Hepatocyte (in vitro differentiated cells): ENCODE results near the gene SMYD1. TPM values are rescaled to one million over a fixed set of nuclear protein-coding genes. Genes with fewer than 3 reads are reported as not detected.

Experiments used
- DNase-seq: peaks from one replicate; pipeline ENCODE4 v3.0.0-alpha.2; 2016; ENCODE audit warnings: low spot score
- H2AFZ ChIP-seq: fragments of 200-600 bp; sonication (generic); 2 replicates; pipeline ENCODE4 v1.6.0; 2016; ENCODE audit warnings: antibody characterized with exemption, mild to moderate bottlenecking
- H3K27ac ChIP-seq: fragments of 200-600 bp; sonication (generic); 2 replicates; pipeline ENCODE4 v1.5.1; 2016; ENCODE audit warnings: mild to moderate bottlenecking
- H3K27me3 ChIP-seq: fragments of 200-600 bp; sonication (generic); 2 replicates; pipeline ENCODE4 v1.6.1; 2016
- H3K36me3 ChIP-seq: fragments of 200-600 bp; sonication (generic); replicated peaks from 2 replicates; pipeline ENCODE4 v1.5.1; 2016; ENCODE audit warnings: low read depth; ENCODE audit not compliant: insufficient read depth
- H3K4me1 ChIP-seq: fragments of 200-600 bp; sonication (generic); 2 replicates; pipeline ENCODE4 v1.5.1; 2016; ENCODE audit warnings: mild to moderate bottlenecking, moderate library complexity; ENCODE audit not compliant: insufficient read depth
- H3K4me2 ChIP-seq: fragments of 200-600 bp; sonication (generic); 2 replicates; pipeline ENCODE4 v1.6.0; 2016
- H3K4me3 ChIP-seq: fragments of 200-600 bp; sonication (generic); 2 replicates; pipeline ENCODE4 v1.5.1; 2016; ENCODE audit warnings: mild to moderate bottlenecking
- H3K79me2 ChIP-seq: fragments of 200-600 bp; sonication (generic); 2 replicates; pipeline ENCODE4 v1.6.0; 2017; ENCODE audit warnings: mild to moderate bottlenecking
- H3K9me2 ChIP-seq: fragments of 200-600 bp; sonication (generic); replicated peaks from 2 replicates; pipeline ENCODE4 v1.6.0; 2017; ENCODE audit warnings: mild to moderate bottlenecking; ENCODE audit not compliant: insufficient read depth
- H3K9me3 ChIP-seq: fragments of 200-600 bp; sonication (generic); 2 replicates; pipeline ENCODE4 v1.5.1; 2016; ENCODE audit warnings: low read depth, mild to moderate bottlenecking
- H4K20me1 ChIP-seq: fragments of 200-600 bp; sonication (generic); 2 replicates; pipeline ENCODE4 v1.6.0; 2016; ENCODE audit warnings: mild to moderate bottlenecking; ENCODE audit not compliant: insufficient read depth, poor library complexity, severe bottlenecking
- EZH2 ChIP-seq: fragments of 200-600 bp; sonication (generic); IDR thresholded peaks from 2 replicates; pipeline ENCODE4 v1.6.1; 2016; ENCODE audit warnings: antibody characterized with exemption, mild to moderate bottlenecking, borderline replicate concordance
- EZH2phosphoT487 ChIP-seq: fragments of 200-600 bp; sonication (generic); IDR thresholded peaks from one replicate; pipeline ENCODE4 v1.6.1; 2018; ENCODE audit warnings: antibody characterized with exemption, mild to moderate bottlenecking, low read depth, moderate library complexity; ENCODE audit not compliant: unreplicated experiment, severe bottlenecking
- WGBS: methylation state at CpG from one replicate; pipeline ENCODE4 v1.1.6; 2016; ENCODE audit warnings: low lambda C conversion rate; ENCODE audit errors: missing lambda C conversion rate; 5-methylcytosine and 5-hydroxymethylcytosine counted together
- polyA plus RNA-seq: library from polyadenylated mRNA; unstranded; fragments of >200 nt; fragmentation: Nextera tagmentation; extraction: Ambion mirVana; gene quantifications from 2 replicates; pipeline ENCODE4 v1.2.1, GENCODE V29; 2016
- total RNA-seq: library from RNA; depleted of rRNA; stranded (reverse); fragments of >200 nt; gene quantifications from 2 replicates; pipeline ENCODE4 v1.2.3, GENCODE V29; 2014
- TF ChIP-seq, protein P1 (sequence below): fragments of 200-600 bp; sonication (generic); IDR thresholded peaks from 2 replicates; pipeline ENCODE4 v1.5.1; 2016; ENCODE audit warnings: antibody characterized with exemption, mild to moderate bottlenecking; ENCODE audit not compliant: poor library complexity

The SMYD1 gene
- total and polyA plus RNA-seq, 2 experiments from 2014 or later, result 0.10 TPM; not detected in 1

- no peaks in the 10 kb centered on the region for H3K9me3 ChIP-seq
- H3K9me2 ChIP-seq, result no peaks in the 10 kb centered on the region
- 75% methylated on average over 4 of the region's 4 CpGs for WGBS
- H3K36me3 ChIP-seq, result no peaks in the 10 kb centered on the region
- H3K4me3 ChIP-seq, result no peak overlapping the region
- no peak overlapping the region for H2AFZ ChIP-seq
- H3K4me1 ChIP-seq, result no peaks in the 10 kb centered on the region
- no peaks in the 10 kb centered on the region for H3K27me3 ChIP-seq
- H3K79me2 ChIP-seq, result no peaks in the 10 kb centered on the region
- H4K20me1 ChIP-seq, result no peaks in the 10 kb centered on the region
- TF ChIP-seq, protein P1, sequence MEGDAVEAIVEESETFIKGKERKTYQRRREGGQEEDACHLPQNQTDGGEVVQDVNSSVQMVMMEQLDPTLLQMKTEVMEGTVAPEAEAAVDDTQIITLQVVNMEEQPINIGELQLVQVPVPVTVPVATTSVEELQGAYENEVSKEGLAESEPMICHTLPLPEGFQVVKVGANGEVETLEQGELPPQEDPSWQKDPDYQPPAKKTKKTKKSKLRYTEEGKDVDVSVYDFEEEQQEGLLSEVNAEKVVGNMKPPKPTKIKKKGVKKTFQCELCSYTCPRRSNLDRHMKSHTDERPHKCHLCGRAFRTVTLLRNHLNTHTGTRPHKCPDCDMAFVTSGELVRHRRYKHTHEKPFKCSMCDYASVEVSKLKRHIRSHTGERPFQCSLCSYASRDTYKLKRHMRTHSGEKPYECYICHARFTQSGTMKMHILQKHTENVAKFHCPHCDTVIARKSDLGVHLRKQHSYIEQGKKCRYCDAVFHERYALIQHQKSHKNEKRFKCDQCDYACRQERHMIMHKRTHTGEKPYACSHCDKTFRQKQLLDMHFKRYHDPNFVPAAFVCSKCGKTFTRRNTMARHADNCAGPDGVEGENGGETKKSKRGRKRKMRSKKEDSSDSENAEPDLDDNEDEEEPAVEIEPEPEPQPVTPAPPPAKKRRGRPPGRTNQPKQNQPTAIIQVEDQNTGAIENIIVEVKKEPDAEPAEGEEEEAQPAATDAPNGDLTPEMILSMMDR, result no peak
- no peak for TF ChIP-seq EZH2
- TF ChIP-seq EZH2phosphoT487, result no peak
- no peak overlapping the region for H3K27ac ChIP-seq
- no peak for DNase-seq
- no peak overlapping the region for H3K4me2 ChIP-seq
Observed at GRCh38 chr2:88097891-88098557, 30.4 kb downstream of the SMYD1 start.

GRCh38 chr2:88098558-88098900, 30.9 kb downstream of the SMYD1 start:
- Histone ChIP-seq H3K27me3 (no peaks in the 10 kb centered on the region), H3K36me3 (no peaks in the 10 kb centered on the region), H3K79me2 (no peaks in the 10 kb centered on the region), H3K4me3 (no peak overlapping the region), H3K4me1 (no peaks in the 10 kb centered on the region), H2AFZ (no peak overlapping the region), H3K27ac (no peak overlapping the region), H3K9me2 (no peaks in the 10 kb centered on the region), H3K4me2 (no peak overlapping the region), H4K20me1 (no peaks in the 10 kb centered on the region), H3K9me3 (no peaks in the 10 kb centered on the region)
- DNase-seq, result no peak
- TF ChIP-seq, protein P1, result no peak
- TF ChIP-seq EZH2, result no peak

DNA sequence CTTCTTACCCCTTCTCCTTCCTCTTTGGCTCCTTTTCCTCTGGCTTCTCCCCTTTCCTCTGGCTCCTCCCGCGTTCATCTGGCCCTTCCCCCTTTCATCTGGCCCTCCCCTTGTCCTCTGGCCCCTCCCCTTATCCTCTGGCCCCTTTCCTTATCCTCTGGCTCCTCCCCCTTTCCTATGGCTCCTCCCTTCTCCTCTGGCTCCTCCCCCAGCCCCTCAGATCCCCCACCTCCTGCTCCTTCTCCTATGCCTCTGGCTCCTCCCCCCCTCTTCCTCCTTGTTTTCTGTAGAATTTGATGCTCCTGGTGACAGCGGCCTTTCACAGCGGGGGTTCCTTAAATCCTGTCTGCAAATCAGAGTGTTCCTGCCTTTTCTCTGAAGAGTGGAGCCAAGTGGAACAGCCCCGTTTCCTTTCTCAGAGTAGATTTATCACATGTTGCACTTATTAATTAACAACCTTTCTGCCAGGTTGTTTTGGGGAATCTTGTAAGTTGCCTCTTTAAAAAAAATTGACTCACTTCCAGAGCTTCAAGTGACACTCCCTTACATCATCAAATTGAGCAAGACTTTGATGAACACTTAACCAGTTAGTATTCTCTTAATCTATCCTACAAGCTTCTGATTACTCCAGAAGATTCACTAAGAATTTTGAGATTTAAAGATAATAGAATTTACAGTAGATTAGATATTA, 32.3 kb downstream of the SMYD1 start:
- Histone ChIP-seq H3K4me2 (no peak overlapping the region), H3K9me2 (no peaks in the 10 kb centered on the region), H3K36me3 (no peaks in the 10 kb centered on the region), H3K4me3 (no peak overlapping the region), H3K79me2 (no peaks in the 10 kb centered on the region), H3K27me3 (no peaks in the 10 kb centered on the region), H2AFZ (no peak overlapping the region), H4K20me1 (no peaks in the 10 kb centered on the region), H3K27ac (no peak overlapping the region), H3K9me3 (no peaks in the 10 kb centered on the region), H3K4me1 (no peaks in the 10 kb centered on the region)
- WGBS, result 46% methylated on average over 3 of the region's 5 CpGs
- DNase-seq, result no peak
- no peak for TF ChIP-seq EZH2phosphoT487
- TF ChIP-seq EZH2, result no peak
- TF ChIP-seq, protein P1, result no peak
